Inflammatory macrophage (primary cell): ENCODE data around the gene SLC9A6.
"Not testable (repeated sequence)": the region's sequence is repeated elsewhere in the genome, so short reads cannot be mapped to it uniquely, and the experiment has no call there.

Source experiments
- DNase-seq, 2 donors: peaks; one replicate each; pipeline ENCODE4 v3.0.0-alpha.2; 2020 to 2022

SLC9A6 gene

DNA sequence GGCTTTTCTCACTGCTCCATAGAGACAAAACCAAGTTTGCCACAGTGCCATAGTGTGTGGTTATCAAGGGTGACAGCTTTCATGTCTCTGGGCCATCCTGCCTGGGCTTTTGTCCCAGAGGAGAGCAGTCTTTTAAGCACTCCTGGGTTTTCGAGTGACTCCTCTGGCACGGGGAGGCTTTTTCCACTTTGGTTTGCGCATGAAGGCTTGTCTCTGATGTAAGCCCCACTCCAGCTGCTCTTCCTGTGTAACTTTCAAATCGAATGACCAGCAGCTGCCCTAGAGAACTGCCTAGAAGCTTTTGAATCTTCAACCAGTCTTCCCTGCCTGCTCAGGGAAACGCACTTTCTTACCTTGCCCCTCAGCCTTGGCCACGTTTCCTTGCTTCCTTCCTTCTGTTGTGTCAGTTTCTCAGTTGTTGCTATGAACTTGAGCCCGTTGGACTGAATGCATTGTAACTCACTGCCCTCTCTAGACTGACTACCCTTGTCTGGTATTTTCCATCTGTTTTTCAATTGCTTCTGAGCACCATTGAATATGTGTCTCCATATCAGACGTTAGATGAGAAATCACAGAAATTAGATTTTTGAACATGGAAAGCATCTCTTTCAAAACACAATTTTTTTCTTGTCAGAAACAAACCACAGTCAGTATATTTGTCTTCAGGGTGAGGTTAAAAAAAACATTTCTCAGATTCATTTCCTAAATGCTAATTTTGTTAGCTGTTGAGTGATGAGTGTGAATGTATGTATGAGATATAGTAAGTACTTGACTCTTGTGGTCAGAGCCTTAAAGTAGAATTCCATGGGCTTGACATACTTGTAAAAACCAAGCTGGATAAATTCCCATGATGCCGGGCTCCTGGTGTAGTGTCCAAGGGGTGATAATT lies 45.3 kb downstream of the SLC9A6 start:
- DNase-seq, result no peak

DNA sequence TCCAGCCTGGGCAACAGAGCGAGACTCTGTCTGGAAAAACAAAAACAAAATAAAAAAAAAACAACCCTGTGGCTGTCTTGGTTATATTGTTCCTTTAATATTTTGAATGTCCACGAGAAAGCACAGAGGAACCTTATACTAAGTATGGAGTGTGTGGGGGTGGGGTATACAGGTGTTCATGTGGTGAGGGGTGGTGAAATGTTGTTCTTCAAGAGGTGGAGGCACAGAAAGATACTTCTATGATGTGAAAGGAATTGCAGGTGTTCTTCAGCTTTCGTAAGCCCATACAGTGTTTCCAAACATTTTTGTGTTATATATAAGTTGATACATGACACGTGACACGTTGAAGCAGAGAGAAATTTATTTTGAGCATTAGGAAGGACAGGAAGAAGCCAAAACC lies 46.4 kb downstream of the SLC9A6 start:
- DNase-seq, result no peak

DNA sequence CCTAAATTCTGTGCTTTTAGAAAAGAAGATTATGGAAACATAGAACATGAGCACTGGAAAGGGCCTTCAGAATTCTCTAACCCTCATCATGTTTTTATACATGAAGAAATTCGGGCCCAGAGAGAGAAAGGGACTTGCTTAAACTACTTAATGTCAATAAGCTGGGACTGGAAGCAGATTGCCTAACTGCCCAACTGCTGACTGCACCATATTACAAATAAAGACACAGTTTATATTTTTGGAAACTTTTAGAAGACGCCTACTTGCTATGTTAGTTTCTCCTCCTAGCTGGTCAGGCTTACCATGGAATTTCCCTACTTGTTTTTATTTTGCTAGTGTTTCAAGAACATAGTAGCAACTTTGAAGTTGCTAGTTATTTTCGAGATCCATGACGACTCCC lies 47.1 kb downstream of the SLC9A6 start:
- peak in 1 of 2 donors; percentile 8 for DNase-seq

DNA sequence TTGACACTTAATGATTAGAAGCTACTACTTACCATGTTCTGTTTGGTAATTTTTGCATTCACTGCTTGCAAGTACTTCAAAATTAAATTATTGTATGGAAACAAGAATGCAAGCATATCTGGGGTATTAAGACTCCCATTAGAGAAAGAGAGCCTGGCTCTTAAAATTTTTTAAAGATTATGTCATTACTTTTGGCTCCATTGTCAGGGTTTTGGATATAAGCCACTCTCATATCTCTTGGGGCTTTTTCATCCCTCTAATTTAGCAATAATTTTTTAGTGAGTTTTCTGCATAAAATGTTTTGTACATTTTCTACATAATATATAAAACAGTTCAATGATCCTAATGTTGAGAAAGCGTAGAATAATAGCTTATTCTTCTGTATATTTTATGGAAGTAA lies 49.4 kb downstream of the SLC9A6 start:
- no peak for DNase-seq

DNA sequence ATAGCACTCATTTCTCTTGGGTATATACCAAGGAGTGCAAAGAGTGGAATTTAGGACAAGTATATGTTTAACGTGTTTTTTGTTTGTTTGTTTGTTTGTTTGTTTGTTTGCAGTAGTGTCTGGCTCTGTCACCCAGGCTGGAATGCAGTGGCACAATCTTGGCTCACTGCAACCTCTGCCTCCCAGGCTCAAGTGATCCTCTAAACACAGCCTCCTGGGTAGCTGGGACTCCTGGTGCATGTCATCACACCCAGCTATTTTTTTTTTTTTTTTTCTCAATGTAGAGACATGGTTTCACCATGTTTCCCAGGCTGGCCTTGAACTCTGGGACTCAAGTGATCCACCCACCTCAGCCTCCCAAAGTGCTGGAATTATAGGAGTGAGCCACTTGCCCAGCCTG lies 50.4 kb downstream of the SLC9A6 start:
- no peak for DNase-seq

DNA sequence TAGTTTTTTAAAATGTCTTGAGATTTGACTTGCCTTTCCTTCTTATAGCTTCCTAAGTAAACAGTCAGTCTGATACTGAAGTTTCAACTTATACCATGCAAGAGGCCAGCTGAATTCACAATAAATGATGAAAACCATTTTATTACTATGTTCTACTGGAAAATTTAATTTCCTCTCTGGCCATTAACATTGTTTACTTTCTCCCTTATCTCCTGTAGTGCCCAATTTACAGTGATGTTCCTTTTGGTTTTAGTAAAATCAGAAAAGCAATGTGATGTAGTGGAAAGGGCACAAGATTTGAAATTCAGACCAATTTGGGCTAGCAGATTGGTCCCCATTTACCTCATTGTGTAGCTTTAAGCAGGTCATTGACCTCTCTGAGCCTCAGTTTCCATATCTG lies 54.2 kb downstream of the SLC9A6 start:
- DNase-seq, result no peak

DNA sequence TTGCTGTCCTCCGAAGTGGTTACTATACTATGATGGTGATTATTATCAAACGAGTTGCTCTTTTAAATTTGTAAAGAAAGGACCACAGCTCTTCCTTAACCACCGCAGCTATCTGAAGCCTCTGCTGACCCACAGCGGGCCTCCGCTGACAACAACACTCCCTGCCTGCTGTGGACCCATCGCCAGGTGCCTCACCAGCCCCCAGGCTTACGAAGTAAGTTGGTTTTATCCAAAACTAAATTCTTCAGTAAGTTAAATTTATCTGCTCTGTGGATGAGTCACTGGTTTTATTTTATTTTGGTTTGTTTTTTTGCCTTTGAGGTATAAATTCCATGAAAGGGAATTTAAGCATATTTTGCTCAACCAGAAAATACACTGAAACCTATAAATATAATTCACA lies 54.7 kb downstream of the SLC9A6 start:
- DNase-seq, result no peak

DNA sequence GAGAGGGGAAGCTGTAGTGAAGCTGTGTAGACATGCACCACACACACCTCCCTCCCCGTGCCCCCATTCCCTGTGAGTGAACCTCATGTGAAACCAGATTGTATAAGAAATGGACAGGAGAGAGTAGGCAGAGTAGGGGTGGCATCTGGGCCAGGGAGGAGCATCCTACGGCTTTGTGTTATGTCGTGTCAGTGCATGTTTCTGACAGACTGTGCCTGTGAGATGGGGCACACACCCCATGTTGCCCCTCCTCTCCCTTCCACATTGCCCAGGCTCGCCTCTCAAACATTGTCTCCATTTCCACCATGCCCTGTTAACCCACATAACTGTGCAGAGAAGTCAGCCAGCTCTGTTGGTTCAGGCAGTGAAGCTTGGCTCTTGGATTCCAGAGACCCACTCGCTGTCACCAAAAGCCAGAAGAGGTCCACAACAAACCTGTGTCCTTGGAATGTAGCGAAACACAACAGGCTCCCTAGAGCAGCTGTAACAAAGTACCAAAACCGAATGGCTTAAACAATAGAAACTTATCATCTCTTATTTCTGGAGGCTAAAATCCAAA lies 56.1 kb downstream of the SLC9A6 start:
- no peak for DNase-seq

DNA sequence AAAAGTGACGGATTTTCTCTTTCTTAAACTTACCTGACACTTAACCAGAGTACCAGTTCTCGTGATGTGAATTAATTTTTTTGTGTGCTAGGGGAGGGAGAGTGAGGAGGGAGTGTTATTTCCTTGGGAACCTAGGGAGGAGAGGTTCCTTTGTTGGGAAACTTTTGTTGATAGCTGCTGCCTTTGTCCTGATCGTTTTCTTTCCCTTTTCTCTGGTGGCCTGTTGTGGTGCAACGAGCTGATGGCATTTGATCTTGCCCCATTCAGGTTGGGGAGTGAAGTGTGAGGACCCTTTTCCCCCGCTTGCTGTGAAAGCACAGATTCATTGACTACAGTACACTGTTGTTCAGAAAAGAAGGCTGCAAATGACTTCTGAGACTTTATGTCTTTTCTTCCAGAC lies 59.8 kb downstream of the SLC9A6 start:
- DNase-seq, result no peak

DNA sequence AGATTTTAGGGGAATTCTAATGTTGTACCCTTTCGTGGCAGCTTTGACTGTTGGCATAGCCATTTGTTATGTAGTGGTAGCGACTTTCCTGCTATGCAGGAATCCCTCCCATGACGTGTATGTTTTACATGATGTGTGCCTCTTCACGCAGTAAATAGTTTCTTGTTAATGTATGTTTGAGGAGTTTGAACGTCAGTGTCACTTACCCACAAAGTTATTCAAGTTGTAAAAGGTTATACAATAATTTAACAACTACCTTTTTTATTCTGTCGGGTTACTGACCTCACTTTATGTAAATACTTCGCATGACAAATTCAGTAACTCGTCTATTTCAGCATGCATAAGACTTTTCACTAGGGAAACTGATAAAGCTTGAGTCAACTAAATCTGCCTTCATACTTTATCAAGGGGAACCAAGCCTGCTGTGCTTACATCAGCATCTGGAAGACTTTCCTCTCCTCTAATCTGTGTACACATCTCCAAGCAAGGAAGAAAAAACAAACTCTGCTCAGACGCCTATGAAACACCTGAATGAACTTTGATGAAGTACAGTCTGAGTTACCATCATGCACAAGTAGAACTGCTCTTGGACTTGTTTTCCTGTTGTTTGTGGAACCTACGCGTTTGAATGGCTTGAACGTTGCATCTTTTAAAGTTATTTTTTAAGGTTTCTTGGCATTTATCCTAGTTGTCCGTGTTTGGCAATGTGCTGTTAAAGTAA lies 61.2 kb downstream of the SLC9A6 start:
- DNase-seq, result no peak

DNA sequence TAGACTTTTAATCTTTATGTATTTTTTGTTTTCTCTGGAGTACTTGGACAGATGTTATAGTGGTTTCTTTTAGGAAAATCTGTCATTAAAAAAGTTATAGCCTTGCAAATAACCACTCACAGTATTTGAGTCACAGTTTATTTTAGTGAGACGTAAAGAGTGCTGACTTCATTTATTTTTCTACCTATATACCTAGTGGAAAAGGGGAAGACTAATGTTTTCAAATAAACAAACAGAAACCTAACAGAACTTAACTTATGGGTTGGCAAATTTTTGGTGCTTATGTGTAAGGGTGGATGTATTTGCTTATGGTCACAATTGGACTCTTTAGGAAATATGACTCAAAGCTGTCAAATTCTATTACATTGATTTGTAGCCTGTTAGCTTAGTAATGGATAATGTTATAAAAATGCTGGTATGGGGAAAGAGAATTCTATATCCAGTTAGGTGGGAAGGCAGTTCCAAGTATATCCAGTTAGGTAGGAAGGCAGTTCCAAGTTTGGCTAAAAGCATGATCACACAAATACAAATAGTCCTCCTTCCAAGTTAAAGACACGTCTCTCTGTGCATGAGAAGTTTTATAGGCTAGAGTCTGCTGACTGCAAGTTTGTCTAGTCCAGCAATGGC lies 61.9 kb downstream of the SLC9A6 start:
- DNase-seq, result no peak

DNA sequence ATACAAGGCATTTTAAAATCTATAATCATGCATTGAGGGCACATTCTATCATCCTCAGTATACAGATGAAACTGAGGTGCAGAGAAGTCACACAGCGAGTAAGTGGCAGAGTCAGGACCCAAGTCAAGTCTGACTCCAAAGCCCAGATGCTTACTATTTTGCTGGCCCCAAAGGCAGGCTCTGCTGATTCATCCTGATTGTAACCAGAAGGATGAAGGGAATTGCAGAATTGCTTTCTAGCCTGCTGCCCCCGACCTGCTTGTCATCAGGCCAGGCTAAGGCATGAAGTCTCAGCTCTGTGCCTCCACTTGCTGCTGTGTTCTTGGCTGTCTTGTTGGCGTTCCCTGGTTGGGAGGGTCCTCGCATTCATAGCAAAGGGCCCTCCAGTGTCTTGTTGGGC lies 62.7 kb downstream of the SLC9A6 start:
- no peak for DNase-seq

DNA sequence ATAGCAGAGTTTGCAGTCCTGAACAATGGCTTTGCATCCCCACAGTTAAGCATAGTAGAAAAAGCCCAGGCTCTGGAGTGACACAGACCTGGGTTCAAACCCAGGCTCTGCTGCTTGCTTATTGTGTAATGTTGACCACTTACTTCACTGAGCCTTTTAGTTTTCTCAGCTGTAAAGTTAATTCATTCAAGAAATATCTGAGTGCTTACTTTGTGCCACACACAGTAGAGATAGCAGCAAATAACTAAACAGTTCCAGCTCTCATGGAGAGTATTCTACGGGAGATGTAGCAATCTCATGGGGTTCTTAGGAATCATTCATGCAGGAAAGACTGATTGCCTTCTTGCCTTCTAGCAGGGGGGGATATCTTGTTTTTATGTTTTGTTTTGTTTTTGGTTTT lies 63.2 kb downstream of the SLC9A6 start:
- no peak for DNase-seq

DNA sequence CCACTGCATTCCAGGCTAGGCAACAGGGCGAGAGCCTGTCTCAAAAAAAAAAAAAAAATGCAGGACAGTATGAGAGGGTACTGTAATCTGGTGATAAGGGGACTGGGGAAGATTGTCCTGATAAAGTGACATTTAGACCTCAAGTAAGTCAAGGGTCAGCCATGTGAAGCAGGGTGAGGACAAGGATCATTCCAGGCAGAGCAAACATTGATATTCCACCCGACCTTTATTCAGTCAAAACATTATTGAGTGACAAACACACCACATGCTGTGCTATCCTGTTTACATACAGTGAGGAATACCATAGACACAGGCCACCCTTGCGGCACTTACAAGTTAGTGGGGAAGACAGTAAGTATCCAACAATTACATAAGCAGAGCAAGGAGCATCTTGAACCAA lies 64.4 kb downstream of the SLC9A6 start:
- DNase-seq, result no peak

DNA sequence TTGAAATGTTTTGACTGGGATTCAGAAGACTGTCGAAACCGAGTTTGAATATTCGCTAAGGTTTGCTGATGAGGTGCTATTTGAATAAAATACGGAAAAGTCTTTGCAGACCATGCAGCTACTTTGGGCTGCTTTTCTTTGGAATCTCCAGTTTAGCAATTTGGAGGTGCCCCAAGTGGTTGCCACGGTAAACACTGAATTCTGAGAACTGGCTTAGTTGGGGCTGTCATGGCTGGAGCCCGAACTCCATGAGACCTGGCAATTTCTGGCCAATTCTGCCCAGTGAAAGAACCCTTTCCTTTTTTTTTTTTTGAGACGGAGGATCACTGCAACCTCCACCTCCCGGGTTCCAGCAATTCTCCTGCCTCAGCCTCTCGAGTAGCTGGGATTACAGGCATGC lies 65.6 kb downstream of the SLC9A6 start:
- DNase-seq, result not testable (repeated sequence)

DNA sequence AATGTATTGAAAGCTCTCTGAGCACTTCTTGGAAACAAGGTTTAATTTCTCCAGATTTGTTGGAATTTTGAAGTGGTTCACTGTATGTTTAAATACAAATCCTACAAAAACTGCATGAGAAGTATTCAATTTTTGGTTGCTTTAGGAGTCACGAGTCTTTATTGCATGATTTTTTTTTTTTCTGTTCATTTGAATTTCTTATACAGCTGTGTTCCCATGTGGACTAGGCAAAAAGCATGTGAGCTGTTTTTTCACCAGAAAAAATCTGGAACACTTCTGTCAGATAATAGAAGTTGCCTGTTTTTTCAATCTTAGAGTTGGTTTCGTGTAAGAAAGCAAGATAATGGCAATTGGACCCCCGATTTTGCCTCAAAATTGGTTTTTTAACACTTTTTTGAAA lies 66.4 kb downstream of the SLC9A6 start:
- no peak for DNase-seq

DNA sequence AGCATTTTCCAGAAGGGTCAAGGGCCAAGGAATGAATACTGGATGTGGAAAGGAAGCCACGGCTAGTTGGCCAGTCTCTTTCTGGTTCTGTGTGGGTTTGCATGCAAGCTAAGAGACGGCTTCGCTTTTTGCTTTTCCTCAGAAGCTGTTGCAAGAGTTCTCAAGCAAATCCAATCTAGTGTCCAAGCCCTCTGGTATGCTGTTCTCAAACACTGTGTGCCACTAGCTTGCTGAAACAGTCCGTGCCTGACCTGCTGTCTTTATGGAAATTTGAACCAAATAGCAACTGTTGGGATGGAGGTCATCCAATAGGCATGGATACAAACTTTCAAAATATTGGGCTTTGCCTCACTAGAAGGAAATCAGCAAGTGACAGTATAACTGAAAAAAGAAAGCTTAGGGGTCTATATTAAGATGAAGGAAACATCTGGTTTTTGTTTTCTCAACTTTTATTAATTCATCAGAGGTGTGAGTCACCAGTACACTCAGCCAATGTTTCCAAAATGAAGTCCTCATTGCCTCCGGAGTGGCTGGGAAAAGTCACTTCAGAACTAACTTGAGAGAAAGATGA lies 70.5 kb downstream of the SLC9A6 start:
- no peak for DNase-seq

DNA sequence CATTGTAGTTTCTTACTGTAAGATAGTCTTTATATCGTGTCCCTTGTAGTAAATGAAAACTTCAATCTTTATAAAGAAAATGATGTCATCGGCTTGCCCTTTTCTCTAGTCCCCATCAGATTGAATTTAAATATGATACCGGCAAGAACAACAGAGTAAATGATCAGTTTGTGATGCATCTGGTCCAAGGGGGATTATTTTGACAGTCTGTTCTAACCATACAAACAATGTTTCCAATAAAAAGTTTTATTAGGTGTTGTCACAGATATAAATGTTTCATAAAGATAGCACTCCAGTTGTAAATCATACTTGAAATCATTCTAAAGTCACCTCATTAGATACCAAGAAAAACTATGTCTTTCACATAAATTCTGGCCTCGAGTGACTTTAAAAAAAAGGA lies 72.3 kb downstream of the SLC9A6 start:
- DNase-seq, result no peak

DNA sequence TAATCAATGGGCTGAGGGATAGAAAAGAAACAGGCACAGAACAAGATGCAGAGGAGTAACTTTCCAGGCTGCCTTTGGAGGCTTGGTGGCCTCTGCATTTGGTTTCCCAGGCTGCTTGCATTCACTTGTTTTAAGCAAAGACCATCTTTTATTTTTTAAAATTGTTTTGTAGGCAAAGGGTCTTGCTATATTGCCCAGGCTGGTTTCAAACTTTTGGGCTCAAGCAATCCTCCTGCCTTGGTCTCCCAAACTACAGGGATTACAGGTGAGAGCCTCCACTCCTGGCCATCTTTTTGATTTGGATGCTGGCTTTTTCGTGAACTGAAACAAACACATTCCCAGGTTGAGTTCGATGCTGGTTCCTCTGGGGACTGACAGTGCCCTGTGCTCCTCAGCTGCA lies 74.1 kb downstream of the SLC9A6 start:
- no peak for DNase-seq

DNA sequence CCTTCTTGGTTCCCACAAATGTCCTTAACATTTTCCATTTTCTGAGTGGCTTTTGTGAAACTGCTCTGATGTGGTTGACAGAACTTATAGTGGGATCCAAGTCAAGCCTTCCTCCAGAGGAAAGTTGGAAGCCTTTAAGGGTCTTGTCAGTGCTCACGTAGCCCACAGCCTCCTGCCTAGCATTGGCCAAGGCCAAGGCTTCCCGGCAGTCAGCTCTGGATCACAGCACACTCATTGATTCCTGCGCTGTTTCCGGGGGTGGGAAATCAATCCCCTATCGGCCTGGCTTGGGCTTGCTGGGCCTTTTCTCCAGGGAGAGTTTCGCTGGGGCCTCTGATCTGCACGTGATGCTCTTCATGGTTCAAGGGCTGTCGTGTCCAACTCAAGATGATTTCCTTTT lies 76.1 kb downstream of the SLC9A6 start:
- DNase-seq, result no peak

DNA sequence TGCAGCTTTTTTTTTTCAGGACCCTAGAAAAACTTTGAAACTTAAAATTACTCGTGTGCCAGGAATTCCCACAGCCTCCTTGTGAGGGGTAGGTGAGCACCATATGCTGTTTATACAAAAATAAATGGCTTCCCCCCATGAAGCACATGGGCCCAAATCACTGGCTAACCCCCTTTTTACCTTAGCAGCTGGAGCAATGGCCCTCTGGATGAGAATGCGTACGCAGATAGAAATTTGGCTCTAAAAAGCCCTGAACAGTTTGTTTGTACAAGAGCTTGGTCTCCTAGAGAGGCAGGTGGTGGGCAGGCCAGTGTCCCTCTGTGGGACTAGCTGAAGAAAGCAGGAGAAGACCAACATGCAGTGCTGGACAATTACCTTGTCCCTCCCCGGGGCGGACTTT lies 76.5 kb downstream of the SLC9A6 start:
- no peak for DNase-seq

DNA sequence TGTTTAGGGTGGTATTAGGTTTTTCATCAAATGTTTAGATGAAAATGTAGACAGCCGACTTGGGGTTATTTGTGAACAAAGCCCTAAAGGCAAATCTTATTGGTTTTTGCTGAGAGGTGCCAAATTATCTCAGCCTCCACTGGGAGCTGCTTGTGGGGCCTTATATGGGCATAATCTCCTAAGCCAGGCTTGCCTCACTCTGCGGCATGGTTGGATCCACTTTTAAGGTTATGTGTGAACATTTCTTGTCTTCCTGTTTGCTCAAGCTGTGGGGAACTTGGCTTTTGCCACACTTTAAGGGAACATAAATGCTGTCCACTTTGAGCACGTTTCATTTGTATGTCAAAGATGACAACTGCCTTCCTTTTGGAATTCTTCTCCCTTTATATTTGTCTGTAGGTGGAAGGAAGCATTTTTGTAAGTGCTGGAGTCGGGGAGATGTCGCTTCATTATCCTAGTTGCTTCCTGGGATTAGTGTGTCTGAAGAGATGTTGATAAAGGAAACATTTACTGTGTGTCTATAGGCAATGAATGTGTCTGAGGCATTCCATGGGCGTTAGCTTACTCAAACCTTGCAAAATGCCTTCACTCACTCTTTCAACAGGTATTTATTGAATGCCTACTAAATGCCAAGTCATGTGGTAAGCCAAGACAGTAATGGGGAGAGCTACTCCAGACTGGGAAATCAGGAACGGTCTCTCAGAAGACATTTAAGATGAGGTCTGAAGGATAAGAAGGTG lies 78.3 kb downstream of the SLC9A6 start:
- DNase-seq, result peak; percentile 71 to 72
